Peyer's patch (tissue), 4 donors: ENCODE results near the gene CCK.

Experiments
- POLR2A ChIP-seq, 2 donors: fragments of 450-650 bp; IDR thresholded peaks; one replicate each; pipeline ENCODE4 v1.5.1; 2017; ENCODE audit warnings: antibody characterized with exemption in 2 of 2, mild to moderate bottlenecking in 2 of 2, moderate library complexity in 2 of 2
- TF ChIP-seq, protein P1 (sequence below), 6 experiments: fragments of 450-650 bp in 4 of 6; fragments of 200-600 bp in 2 of 6; sonication (generic) in 1 of 6; IDR thresholded peaks; one replicate each; pipeline ENCODE4 v1.5.1; 2017 to 2019; ENCODE audit warnings: antibody characterized with exemption in 6 of 6, mild to moderate bottlenecking in 3 of 6, moderate library complexity in 1 of 6

DNA sequence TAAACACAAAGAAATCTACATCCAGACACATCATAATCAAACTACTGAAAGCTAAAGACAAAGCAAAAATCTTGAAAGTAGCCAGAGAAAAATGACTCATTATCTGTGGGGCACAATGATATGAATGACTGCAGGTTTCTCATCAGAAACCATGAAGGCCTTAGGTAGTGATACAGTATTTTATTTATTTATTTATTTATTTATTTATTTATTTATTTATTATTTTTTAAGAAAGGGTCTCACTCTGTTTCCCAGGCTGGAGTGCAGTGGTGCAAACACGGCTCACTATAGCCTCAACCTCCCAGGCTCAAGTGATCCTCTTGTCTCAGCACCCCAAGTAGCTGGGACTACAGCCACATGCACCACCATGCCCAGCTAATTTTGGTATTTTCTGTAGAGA lies 15.2 kb downstream of the CCK start:
- TF ChIP-seq, protein P1, sequence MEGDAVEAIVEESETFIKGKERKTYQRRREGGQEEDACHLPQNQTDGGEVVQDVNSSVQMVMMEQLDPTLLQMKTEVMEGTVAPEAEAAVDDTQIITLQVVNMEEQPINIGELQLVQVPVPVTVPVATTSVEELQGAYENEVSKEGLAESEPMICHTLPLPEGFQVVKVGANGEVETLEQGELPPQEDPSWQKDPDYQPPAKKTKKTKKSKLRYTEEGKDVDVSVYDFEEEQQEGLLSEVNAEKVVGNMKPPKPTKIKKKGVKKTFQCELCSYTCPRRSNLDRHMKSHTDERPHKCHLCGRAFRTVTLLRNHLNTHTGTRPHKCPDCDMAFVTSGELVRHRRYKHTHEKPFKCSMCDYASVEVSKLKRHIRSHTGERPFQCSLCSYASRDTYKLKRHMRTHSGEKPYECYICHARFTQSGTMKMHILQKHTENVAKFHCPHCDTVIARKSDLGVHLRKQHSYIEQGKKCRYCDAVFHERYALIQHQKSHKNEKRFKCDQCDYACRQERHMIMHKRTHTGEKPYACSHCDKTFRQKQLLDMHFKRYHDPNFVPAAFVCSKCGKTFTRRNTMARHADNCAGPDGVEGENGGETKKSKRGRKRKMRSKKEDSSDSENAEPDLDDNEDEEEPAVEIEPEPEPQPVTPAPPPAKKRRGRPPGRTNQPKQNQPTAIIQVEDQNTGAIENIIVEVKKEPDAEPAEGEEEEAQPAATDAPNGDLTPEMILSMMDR (IDR thresholded peaks at IDR 0.05): no peak
- no peak for TF ChIP-seq POLR2A (IDR thresholded peaks at IDR 0.05)
